ENCODE results near the gene COL4A6.
A peak's percentile ranks its signal among the peaks of the same experiment; 100 is the strongest.

COL4A6 gene

DNA sequence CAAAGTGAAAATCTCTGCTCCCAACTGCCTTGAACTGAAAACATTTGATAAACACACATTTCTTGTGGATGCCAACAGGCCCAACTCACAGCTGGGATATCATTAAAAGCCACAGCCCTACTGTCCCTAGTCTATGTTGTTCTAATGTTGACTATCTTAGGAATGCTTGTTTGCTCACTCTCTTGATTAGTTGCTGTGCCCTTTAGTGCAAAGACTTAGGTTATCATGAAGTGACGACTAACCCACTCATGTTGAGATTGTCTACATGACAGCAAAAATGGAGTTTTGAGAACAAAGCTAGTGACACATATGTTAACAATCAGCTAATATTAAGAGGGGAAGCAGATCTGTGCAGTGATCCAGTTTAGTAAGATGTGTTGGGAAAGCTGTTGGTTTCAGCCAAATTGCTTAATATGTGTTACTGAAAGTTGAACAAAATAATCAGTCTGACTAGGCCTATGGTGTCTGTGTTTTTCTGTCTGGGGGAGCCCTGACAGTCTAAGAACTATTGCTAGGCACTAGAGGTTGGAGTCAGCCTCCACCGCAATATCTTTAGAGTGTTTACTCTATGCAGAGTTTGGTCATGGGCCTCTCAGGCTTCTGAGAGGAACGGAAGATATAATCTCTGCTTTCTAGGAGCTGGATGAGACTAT lies 221.2 kb downstream of the COL4A6 start:
- no peak for DNase-seq (ENCODE audit: insufficient read length, low spot score)
- FAIRE-seq: no peak
- TF ChIP-seq, protein P1, sequence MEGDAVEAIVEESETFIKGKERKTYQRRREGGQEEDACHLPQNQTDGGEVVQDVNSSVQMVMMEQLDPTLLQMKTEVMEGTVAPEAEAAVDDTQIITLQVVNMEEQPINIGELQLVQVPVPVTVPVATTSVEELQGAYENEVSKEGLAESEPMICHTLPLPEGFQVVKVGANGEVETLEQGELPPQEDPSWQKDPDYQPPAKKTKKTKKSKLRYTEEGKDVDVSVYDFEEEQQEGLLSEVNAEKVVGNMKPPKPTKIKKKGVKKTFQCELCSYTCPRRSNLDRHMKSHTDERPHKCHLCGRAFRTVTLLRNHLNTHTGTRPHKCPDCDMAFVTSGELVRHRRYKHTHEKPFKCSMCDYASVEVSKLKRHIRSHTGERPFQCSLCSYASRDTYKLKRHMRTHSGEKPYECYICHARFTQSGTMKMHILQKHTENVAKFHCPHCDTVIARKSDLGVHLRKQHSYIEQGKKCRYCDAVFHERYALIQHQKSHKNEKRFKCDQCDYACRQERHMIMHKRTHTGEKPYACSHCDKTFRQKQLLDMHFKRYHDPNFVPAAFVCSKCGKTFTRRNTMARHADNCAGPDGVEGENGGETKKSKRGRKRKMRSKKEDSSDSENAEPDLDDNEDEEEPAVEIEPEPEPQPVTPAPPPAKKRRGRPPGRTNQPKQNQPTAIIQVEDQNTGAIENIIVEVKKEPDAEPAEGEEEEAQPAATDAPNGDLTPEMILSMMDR (IDR thresholded peaks at IDR 0.05; ENCODE audit: insufficient read depth, missing control alignments): no peak

DNA sequence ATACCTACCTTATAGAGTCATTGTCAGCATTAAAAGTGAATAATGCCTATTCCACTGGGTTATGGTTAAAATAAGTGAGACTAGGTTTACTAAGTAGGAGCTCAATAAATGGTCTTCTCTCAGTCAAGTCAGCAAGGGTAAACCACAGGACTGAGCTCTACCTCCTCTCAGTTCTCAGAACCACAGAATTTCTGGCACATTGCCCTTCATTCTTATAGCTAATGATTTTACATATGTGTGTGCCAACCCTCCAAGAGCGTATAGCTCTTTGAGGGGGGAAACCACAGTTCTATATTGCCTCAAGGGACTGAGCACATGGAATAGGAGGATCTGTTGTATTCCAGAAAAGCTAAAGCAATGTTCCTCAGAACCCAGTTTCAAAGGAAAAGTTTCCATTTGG lies 221.8 kb downstream of the COL4A6 start:
- TF ChIP-seq, protein P1 (IDR thresholded peaks at IDR 0.05; ENCODE audit: insufficient read depth, missing control alignments): no peak
- FAIRE-seq: no peak
- no peak for DNase-seq (ENCODE audit: insufficient read length, low spot score)

- no peak for FAIRE-seq
These were observed 226.9 kb downstream of the COL4A6 start for GRCh38 chrX:108211301-108211700.

DNA sequence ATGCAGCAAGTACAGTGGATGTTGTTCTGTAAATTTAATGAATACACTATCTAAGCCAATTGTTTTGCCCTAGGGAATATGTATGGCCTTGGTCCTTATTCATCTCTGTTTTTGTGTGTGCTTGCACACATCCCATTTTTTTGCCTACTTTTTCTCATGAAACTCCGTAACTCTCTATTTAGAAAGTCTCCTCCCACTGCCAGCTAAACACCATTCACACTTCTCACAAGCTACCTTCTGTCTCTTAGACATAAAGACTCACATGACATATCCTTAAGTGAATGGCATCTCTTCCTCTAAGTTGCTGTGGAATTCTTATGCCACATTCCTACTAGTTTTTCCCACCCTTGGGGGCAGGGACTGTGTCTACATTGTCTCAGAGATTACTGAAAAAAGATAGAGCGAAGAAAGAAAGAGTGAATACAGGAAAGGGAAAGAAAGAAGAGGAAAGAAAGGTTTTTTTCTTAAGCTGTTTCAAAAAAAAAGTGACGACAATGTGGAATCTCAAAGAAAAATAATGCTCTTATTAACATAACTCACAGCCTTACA lies 229.1 kb downstream of the COL4A6 start:
- FAIRE-seq (no peak), DNase-seq (ENCODE audit: insufficient read length, low spot score) (no peak)
- TF ChIP-seq, protein P1 (IDR thresholded peaks at IDR 0.05; ENCODE audit: insufficient read depth, missing control alignments): no peak

More at GRCh38 chrX:108211301-108211700, 226.9 kb downstream of the COL4A6 start:
- DNase-seq (ENCODE audit: insufficient read length, low spot score): no peak
- TF ChIP-seq, protein P1 (IDR thresholded peaks at IDR 0.05; ENCODE audit: insufficient read depth, missing control alignments): no peak

DNA sequence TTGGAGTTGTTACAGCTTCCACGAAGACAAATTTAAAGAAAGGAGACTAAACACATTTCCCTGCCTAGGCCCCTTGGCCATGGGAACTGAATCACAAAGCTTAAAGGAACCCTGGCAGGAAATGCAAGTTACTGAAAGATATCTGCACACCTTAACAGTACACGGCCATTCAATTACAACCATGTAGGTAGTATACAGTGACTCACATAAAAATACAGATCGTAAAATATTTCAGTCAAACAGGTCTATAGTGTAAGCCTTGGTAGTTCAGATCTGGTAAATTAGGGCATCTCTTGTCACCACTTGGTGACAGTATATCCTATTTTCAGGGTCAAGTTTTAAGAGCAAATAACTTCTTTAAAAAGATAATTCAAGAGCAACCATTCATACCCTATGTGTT lies 234.7 kb downstream of the COL4A6 start:
- FAIRE-seq: no peak
- TF ChIP-seq, protein P1 (IDR thresholded peaks at IDR 0.05; ENCODE audit: insufficient read depth, missing control alignments): no peak
- no peak for DNase-seq (ENCODE audit: insufficient read length, low spot score)

DNA sequence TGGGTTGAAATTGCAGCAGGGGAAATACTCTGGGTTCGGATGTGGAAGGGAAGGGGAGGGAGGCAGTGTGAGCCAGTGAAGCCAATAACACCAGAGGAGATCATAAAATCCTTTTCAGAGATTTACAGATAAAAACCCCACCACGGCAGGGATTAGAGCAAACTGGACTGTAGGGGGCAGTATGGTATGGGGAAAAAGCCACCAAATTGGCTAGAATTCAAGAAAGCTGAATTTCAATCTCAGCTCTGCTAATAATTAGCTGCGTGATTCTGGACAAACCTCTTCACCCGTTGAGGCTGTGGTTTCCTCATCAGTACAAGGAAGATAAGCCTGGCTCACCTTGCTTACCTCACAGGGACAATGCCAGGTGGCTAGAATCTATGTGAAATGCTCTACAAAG lies 238.5 kb downstream of the COL4A6 start:
- TF ChIP-seq, protein P1 (IDR thresholded peaks at IDR 0.05; ENCODE audit: insufficient read depth, missing control alignments): peak; percentile 47
- no peak for DNase-seq (ENCODE audit: insufficient read length, low spot score)
- no peak for FAIRE-seq

- no peak for DNase-seq (ENCODE audit: insufficient read length, low spot score)
- TF ChIP-seq, protein P1 (IDR thresholded peaks at IDR 0.05; ENCODE audit: insufficient read depth, missing control alignments): no peak
- no peak for FAIRE-seq
These were observed 239.2 kb downstream of the COL4A6 start for GRCh38 chrX:108199041-108199440.

Data from D721Med (cell line).